Esophagus muscularis mucosa (tissue), 4 donors: Measurements from ENCODE around the gene TIMM13. TPM values are rescaled to one million over a fixed set of nuclear protein-coding genes. Genes with fewer than 3 reads are reported as not detected.

Experiments used
- DNase-seq: peaks from one replicate; pipeline ENCODE4 v3.0.0-alpha.2; 2017; ENCODE audit errors: extremely low spot score
- H3K27ac ChIP-seq, 4 donors: fragments of 200-600 bp; sonication (generic); replicated peaks in 1 of 4; 1 replicate in 3 of 4; 2 replicates in 1 of 4; pipeline ENCODE4 v1.5.1; 2016 to 2019; ENCODE audit warnings: mild to moderate bottlenecking in 1 of 4
- H3K27me3 ChIP-seq, 4 donors: fragments of 200-600 bp; sonication (generic); one replicate each; pipeline versions ENCODE4 v1.5.1 to v1.6.0; 2016 to 2019
- H3K36me3 ChIP-seq, 4 donors: fragments of 200-600 bp; sonication (generic); one replicate each; pipeline ENCODE4 v1.5.1; 2016 to 2019
- H3K4me1 ChIP-seq, 4 donors: fragments of 200-600 bp; sonication (generic); one replicate each; pipeline ENCODE4 v1.5.1; 2016 to 2019
- H3K4me3 ChIP-seq, 4 donors: fragments of 200-600 bp; sonication (generic); 1 replicate in 2 of 4; 2 replicates in 2 of 4; pipeline ENCODE4 v1.5.1; 2016 to 2019; ENCODE audit warnings: mild to moderate bottlenecking in 4 of 4, moderate library complexity in 1 of 4
- H3K9me3 ChIP-seq, 4 donors: fragments of 200-600 bp; sonication (generic); 1 replicate in 3 of 4; 2 replicates in 1 of 4; pipeline ENCODE4 v1.5.1; 2016 to 2019
- EP300 ChIP-seq: sonication (generic); formaldehyde crosslinking; IDR thresholded peaks from one replicate; pipeline ENCODE4 v1.6.1; 2017; ENCODE audit warnings: antibody characterized with exemption
- POLR2A ChIP-seq: fragments of 450-650 bp; IDR thresholded peaks from one replicate; pipeline ENCODE4 v1.6.1; 2017; ENCODE audit warnings: antibody characterized with exemption, moderate library complexity, mild to moderate bottlenecking, low read depth
- POLR2AphosphoS5 ChIP-seq, 2 donors: sonication (generic); formaldehyde crosslinking; IDR thresholded peaks; one replicate each; pipeline ENCODE4 v1.6.1; 2017; ENCODE audit warnings: antibody characterized with exemption in 2 of 2
- WGBS: methylation state at CpG from one replicate; pipeline ENCODE4 v1.1.5; 2018; 5-methylcytosine and 5-hydroxymethylcytosine counted together
- intact Hi-C: fragments of 100-400 bp; cut with DNase I; formaldehyde crosslinking; loops from one replicate; pipeline ENCODE4 v1.15.1; 2023
- total RNA-seq, 4 donors: library from RNA; depleted of rRNA; stranded (reverse); fragments of >200 nt; gene quantifications; one replicate each; pipeline versions ENCODE4 v1.1.0 to v1.2.1, GENCODE V29; 2016
- TF ChIP-seq, protein P1 (sequence below), 3 experiments: fragments of 200-600 bp in 2 of 3; fragments of 450-650 bp in 1 of 3; sonication (generic) in 2 of 3; IDR thresholded peaks; one replicate each; pipeline ENCODE4 v1.5.1; 2017 to 2019; ENCODE audit warnings: antibody characterized with exemption in 3 of 3, mild to moderate bottlenecking in 2 of 3, moderate library complexity in 1 of 3

TIMM13 gene
- total RNA-seq, 4 donors from 2014 or later = 16.2 to 37.7 (median 28.1) TPM

DNA sequence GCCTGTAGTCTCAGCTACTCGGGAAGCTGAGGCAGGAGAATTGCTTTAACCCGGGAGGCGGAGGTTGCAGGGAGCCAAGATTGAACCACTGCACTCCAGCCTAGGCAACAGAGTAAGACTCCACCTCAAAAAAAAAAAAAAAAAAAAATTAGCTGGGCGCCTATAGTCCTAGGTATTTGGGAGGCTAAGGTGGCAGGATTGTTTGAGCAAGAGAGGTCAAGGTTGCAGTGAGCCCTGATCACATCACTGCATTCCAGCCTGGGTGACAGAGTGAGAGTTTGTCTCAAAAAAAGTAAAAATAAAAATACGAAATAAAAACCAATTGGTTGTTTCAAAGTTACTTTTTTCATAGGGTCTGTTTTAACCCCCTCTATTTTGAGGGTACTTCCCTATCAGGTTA is 30.7 kb upstream of the TIMM13 start:
- DNase-seq = no peak
- H3K9me3 ChIP-seq = no peaks in the 10 kb centered on the region
- 78% methylated on average over 5 of the region's 5 CpGs for WGBS
- H3K4me1 ChIP-seq = peaks cover 25 to 50% (median 44%) of the 10 kb centered on the region in 4 donors
- no peak overlapping the region for H3K4me3 ChIP-seq
- TF ChIP-seq, protein P1, sequence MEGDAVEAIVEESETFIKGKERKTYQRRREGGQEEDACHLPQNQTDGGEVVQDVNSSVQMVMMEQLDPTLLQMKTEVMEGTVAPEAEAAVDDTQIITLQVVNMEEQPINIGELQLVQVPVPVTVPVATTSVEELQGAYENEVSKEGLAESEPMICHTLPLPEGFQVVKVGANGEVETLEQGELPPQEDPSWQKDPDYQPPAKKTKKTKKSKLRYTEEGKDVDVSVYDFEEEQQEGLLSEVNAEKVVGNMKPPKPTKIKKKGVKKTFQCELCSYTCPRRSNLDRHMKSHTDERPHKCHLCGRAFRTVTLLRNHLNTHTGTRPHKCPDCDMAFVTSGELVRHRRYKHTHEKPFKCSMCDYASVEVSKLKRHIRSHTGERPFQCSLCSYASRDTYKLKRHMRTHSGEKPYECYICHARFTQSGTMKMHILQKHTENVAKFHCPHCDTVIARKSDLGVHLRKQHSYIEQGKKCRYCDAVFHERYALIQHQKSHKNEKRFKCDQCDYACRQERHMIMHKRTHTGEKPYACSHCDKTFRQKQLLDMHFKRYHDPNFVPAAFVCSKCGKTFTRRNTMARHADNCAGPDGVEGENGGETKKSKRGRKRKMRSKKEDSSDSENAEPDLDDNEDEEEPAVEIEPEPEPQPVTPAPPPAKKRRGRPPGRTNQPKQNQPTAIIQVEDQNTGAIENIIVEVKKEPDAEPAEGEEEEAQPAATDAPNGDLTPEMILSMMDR (IDR thresholded peaks at IDR 0.05) = no peak
- TF ChIP-seq POLR2AphosphoS5 (IDR thresholded peaks at IDR 0.05) (no peak), POLR2A (no peak), EP300 (no peak)
- no peak overlapping the region for H3K27ac ChIP-seq
- H3K27me3 ChIP-seq = no peaks in the 10 kb centered on the region
- intact Hi-C loops = no loop called here
- no peaks in the 10 kb centered on the region for H3K36me3 ChIP-seq

DNA sequence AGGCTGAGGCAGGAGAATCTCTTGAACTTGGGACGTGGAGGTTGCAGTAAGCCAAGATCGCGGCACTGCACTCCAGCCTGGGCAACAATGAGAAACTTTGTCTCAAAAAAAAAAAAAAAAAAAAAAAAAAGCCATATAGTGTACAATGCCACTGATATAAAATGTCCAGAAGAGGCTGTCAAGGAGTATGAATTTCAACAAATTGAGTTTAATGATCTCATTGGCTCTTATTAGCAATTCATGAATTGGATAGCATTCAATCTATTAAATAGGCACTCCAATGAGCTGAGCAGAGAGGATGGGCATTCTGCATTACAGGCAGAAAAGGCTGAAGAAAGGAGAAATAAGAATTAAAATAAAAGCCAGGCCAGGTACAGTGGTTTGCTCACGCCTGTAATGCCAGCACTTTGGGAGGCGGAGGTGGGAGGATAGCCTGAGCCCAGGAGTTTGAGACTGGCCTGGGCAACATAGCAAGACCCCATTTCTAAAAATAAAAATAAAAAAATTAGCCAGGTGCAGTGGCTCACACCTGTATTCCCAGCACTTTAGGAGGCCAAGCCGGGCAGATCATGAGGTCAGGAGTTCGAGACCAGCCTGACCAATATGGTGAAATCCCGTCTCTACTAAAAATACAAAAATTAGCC is 30.1 kb upstream of the TIMM13 start:
- Histone ChIP-seq H3K36me3 (no peaks in the 10 kb centered on the region), H3K27ac (peak overlapping the region; percentile 68 to 81 (median 76)), H3K9me3 (no peaks in the 10 kb centered on the region), H3K4me3 (peak overlapping the region; percentile 85 to 99 (median 98)), H3K4me1 (peaks cover 20 to 44% (median 40%) of the 10 kb centered on the region in 4 donors), H3K27me3 (no peaks in the 10 kb centered on the region)
- TF ChIP-seq EP300 = no peak
- TF ChIP-seq POLR2A = no peak
- no peak for TF ChIP-seq POLR2AphosphoS5 (IDR thresholded peaks at IDR 0.05)
- TF ChIP-seq, protein P1 (IDR thresholded peaks at IDR 0.05) = no peak
- 95% methylated on average over 8 of the region's 8 CpGs for WGBS
- intact Hi-C loops = no loop called here
- no peak for DNase-seq

DNA sequence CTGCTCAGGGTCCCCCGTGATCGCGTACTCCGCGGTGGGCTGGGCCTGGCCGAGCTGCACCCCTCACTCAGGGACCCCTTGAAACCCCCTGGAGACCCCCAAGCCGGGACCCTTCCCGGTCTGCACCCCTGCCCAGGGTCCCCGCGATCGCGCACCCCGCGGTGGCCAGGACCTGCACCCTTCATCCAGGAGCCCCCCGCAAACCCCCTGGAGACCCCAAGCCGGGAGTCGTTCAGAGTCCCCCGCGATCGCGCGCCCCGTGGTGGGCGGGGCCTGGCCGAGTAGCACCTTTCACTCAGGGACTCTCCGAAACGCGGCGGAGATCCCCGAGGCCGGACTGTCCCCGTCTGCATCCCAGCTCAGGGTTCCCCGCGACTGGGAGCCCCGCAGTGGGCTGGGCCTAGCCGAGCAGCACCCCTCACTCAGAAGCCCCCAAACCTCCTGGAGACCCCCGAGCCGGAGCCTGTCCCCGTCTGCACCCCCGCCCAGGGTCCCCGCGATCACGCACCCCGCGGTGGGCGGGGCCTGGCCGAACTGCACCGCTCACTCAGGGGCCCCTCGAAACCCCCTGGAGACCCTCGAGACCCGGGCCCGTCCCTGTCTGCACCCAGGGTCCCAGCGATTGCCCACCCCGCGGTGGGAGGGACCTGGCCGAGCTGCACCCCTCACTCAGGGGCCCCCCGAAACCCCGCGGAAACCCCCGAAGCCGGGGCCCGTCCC is 28.6 kb upstream of the TIMM13 start:
- 2% methylated on average over 7 of the region's 62 CpGs for WGBS
- Histone ChIP-seq H3K36me3 (peaks cover 0 to 10% (median 3%) of the 10 kb centered on the region in 4 donors), H3K27me3 (no peaks in the 10 kb centered on the region), H3K9me3 (no peaks in the 10 kb centered on the region), H3K4me3 (peak overlapping the region; percentile 85 to 99 (median 98)), H3K4me1 (peaks cover 14 to 29% (median 26%) of the 10 kb centered on the region in 4 donors), H3K27ac (peak overlapping the region in 3 of 4 donors; percentile 57 to 76 (median 63))
- intact Hi-C loops = no loop called here
- no peak for DNase-seq
- TF ChIP-seq POLR2A = no peak
- no peak for TF ChIP-seq POLR2AphosphoS5 (IDR thresholded peaks at IDR 0.05)
- no peak for TF ChIP-seq EP300
- TF ChIP-seq, protein P1 (IDR thresholded peaks at IDR 0.05) = no peak

DNA sequence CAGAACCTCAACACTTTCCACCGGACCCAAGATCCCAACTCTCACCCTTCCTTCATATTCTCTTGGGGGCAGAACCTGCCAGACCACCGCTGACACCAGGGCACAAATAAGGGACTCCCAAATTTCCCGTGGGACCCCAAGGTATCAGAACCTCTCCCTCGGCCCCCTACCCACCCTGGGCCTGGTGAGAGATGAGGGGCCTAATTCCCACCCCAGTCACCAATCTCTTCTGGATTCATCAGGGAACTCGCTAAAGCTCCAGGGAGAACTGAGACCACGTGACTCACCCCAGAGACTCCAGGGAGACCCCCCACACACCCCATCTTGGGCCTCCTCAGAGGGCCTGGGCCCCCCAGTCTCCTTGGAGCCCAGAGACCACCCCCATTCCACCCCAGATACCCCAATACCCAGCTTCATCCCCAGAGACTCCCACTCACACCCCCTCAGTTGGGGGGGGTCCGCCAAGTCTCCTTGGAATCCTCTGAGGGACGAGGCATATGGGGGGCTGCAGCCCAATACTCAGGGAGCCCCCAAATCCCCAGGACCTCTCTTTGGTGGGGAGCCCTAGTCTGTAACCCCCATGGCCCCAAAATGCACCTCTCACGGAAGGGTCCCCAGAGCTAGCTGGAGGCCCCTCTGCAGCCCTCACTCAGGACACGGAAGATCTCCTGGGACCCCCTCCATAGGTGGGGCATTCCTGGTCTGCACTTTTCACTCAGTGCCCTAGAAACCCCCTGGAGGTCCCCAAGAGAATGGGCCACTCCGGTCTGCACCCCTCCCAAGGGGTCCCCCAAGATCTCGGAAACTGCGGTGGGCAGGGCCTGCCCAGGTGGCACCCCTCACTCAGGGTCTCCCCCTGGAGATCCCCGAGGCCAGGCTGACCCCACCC is 27.8 kb upstream of the TIMM13 start:
- H3K4me3 ChIP-seq = peak overlapping the region; percentile 85 to 99 (median 98)
- H3K9me3 ChIP-seq = no peaks in the 10 kb centered on the region
- 59% methylated on average over 12 of the region's 14 CpGs for WGBS
- H3K4me1 ChIP-seq = peaks cover 14 to 28% (median 26%) of the 10 kb centered on the region in 4 donors
- peaks cover 0 to 15% (median 3%) of the 10 kb centered on the region in 4 donors for H3K36me3 ChIP-seq
- DNase-seq = no peak
- H3K27me3 ChIP-seq = no peaks in the 10 kb centered on the region
- intact Hi-C loops = no loop called here
- peak overlapping the region in 3 of 4 donors; percentile 57 to 76 (median 63) for H3K27ac ChIP-seq
- no peak for TF ChIP-seq EP300
- no peak for TF ChIP-seq POLR2AphosphoS5 (IDR thresholded peaks at IDR 0.05)
- TF ChIP-seq, protein P1 (IDR thresholded peaks at IDR 0.05) = no peak
- TF ChIP-seq POLR2A = no peak
